DMS 273 (cell line): ENCODE data around the gene IGSF11.
"Not testable (repeated sequence)": the region's sequence is repeated elsewhere in the genome, so short reads cannot be mapped to it uniquely, and the experiment has no call there.

Source experiments
- DNase-seq: peaks from one replicate; lab custom pipeline; 2025; ENCODE audit not compliant: unreplicated experiment; lab: John Stamatoyannopoulos, UW

The IGSF11 gene

GRCh38 chr3:118990823-118991560 lies 43.7 kb downstream of the IGSF11 start:
- peak; percentile 35 for DNase-seq

GRCh38 chr3:118988198-118989130 lies 46.2 kb downstream of the IGSF11 start:
- DNase-seq: peak; percentile 53

GRCh38 chr3:118987477-118987876 lies 47.2 kb downstream of the IGSF11 start:
- DNase-seq: peak; percentile 88

- peak; percentile 85 for DNase-seq
Observed at GRCh38 chr3:118986734-118987133, 47.9 kb downstream of the IGSF11 start.

- DNase-seq: no peak
Observed at GRCh38 chr3:118984699-118985098, 49.9 kb downstream of the IGSF11 start.

GRCh38 chr3:118981494-118982134 lies 53.0 kb downstream of the IGSF11 start:
- no peak for DNase-seq

- no peak for DNase-seq
Observed at GRCh38 chr3:118980832-118981231, 53.8 kb downstream of the IGSF11 start.

GRCh38 chr3:118978393-118978758 lies 56.3 kb downstream of the IGSF11 start:
- no peak for DNase-seq

GRCh38 chr3:118977671-118978392 lies 56.8 kb downstream of the IGSF11 start:
- DNase-seq: peak; percentile 47

- DNase-seq: peak; percentile 42
Observed at GRCh38 chr3:118977118-118977517, 57.5 kb downstream of the IGSF11 start.

- not testable (repeated sequence) for DNase-seq
Observed at GRCh38 chr3:118975476-118975875, 59.2 kb downstream of the IGSF11 start.

- peak; percentile 85 for DNase-seq
Observed at GRCh38 chr3:118974356-118975097, 60.1 kb downstream of the IGSF11 start.

- DNase-seq: peak; percentile 59
Observed at GRCh38 chr3:118973050-118973449, 61.6 kb downstream of the IGSF11 start.

- DNase-seq: peak; percentile 83
Observed at GRCh38 chr3:118970819-118971218, 63.8 kb downstream of the IGSF11 start.

- no peak for DNase-seq
Observed at GRCh38 chr3:118968640-118969039, 66.0 kb downstream of the IGSF11 start.

- DNase-seq: peak; percentile 32
Observed at GRCh38 chr3:118968111-118968510, 66.5 kb downstream of the IGSF11 start.

GRCh38 chr3:118966700-118967099 lies 67.9 kb downstream of the IGSF11 start:
- no peak for DNase-seq

- DNase-seq: no peak
Observed at GRCh38 chr3:118963711-118964110, 70.9 kb downstream of the IGSF11 start.

GRCh38 chr3:118960876-118961450 lies 73.7 kb downstream of the IGSF11 start:
- DNase-seq: peak; percentile 89
